Mucosa of descending colon (tissue), 3 donors: ENCODE data around the gene KANK2. TPM values are rescaled to one million over a fixed set of nuclear protein-coding genes. Genes with fewer than 3 reads are reported as not detected.

ENCODE experiments used
- ATAC-seq: fragments of 200-7000 bp; cut with Tn5 transposase; one replicate; pipeline ENCODE4 v1.9.1; 2020; ENCODE audit warnings: mild to moderate bottlenecking, moderate library complexity
- DNase-seq, 3 donors: peaks; one replicate each; pipeline ENCODE4 v3.0.0-alpha.2; 2020
- H3K36me3 ChIP-seq: fragments of 200-600 bp; one replicate; pipeline ENCODE4 v1.8.0; 2021; ENCODE audit warnings: low read depth, mild to moderate bottlenecking
- H3K4me1 ChIP-seq: fragments of 200-600 bp; one replicate; pipeline ENCODE4 v1.8.0; 2021; ENCODE audit warnings: low read depth, mild to moderate bottlenecking
- H3K4me3 ChIP-seq: fragments of 200-600 bp; one replicate; pipeline ENCODE4 v1.8.0; 2021; ENCODE audit warnings: mild to moderate bottlenecking
- H3K9me3 ChIP-seq: fragments of 200-600 bp; one replicate; pipeline ENCODE4 v1.8.0; 2021; ENCODE audit warnings: mild to moderate bottlenecking
- intact Hi-C, 2 donors: fragments of 100-400 bp; cut with DNase I in 1 of 2; cut with micrococcal nuclease in 1 of 2; formaldehyde crosslinking; loops; one replicate each; pipeline versions ENCODE4 v1.11.0 to v1.11.1; 2022; cut with DNase I, micrococcal nuclease
- total RNA-seq, 3 donors: library from RNA; stranded (reverse); fragmentation: NEBNext Ultra II Directional in 2 of 3; extraction: Animal tissue kit (Norgen Biotek cat#: 25700) in 2 of 3; gene quantifications; one replicate each; pipeline versions ENCODE4 v1.2.1 to v1.2.4, GENCODE V29; 2021 to 2023
- TF ChIP-seq, protein P1 (sequence below): fragments of 200-600 bp; IDR thresholded peaks from one replicate; pipeline ENCODE4 v1.8.0; 2022; ENCODE audit warnings: antibody characterized with exemption, mild to moderate bottlenecking
- donor health status: DM: no; HTN: no; CAD: no; lungs with moderate emphysema.
- donor health status: DM: no; HTN: no; CAD: no.
- donor health status: DM: no; HTN: yes; CAD: no.

The KANK2 gene
- total RNA-seq, 3 donors from 2014 or later, result 28.0 to 562 (median 77.5) TPM

DNA sequence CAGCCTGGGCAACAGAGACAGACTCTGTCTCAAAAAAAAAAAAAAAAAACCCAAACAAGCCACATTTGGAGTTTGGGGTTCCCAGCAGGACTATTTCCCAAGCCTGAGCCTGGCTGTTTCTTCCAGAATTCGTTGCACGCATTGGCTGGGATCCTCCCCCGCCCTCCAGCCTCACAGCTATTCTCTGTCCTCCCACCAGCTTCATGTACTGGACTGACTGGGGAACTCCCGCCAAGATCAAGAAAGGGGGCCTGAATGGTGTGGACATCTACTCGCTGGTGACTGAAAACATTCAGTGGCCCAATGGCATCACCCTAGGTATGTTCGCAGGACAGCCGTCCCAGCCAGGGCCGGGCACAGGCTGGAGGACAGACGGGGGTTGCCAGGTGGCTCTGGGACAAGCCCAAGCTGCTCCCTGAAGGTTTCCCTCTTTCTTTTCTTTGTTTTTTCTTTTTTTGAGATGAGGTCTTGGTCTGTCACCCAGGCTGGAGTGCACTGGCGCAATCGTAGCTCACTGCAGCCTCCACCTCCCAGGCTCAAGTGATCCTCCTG, 81.4 kb downstream of the KANK2 start:
- TF ChIP-seq, protein P1, sequence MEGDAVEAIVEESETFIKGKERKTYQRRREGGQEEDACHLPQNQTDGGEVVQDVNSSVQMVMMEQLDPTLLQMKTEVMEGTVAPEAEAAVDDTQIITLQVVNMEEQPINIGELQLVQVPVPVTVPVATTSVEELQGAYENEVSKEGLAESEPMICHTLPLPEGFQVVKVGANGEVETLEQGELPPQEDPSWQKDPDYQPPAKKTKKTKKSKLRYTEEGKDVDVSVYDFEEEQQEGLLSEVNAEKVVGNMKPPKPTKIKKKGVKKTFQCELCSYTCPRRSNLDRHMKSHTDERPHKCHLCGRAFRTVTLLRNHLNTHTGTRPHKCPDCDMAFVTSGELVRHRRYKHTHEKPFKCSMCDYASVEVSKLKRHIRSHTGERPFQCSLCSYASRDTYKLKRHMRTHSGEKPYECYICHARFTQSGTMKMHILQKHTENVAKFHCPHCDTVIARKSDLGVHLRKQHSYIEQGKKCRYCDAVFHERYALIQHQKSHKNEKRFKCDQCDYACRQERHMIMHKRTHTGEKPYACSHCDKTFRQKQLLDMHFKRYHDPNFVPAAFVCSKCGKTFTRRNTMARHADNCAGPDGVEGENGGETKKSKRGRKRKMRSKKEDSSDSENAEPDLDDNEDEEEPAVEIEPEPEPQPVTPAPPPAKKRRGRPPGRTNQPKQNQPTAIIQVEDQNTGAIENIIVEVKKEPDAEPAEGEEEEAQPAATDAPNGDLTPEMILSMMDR, result no peak
- Histone ChIP-seq H3K9me3 (no peaks in the 10 kb centered on the region), H3K4me3 (no peak overlapping the region), H3K36me3 (peaks cover 23% of the 10 kb centered on the region), H3K4me1 (no peaks in the 10 kb centered on the region)
- ATAC-seq (no peak), DNase-seq (no peak)
- intact Hi-C loops, result no loop called here

DNA sequence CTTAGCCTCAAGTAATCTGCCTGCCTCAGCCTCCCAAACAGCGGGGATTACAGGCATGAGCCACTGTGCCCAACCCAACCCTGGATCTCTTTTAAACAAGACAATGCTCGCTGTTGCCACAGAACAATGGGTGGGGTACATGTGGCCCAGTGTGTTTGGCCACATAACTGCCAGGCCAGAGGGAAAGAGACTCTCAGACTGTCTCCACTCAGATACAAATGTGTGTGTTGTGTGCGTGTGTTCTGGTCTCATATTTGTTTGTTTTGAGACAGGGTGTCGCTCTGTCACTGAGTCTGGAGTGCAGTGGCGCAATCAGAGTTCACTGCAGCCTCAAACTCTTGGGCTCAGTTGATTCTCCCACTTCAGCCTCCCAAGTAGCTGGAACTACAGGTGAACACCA, 82.3 kb downstream of the KANK2 start:
- TF ChIP-seq, protein P1, result no peak
- intact Hi-C loops, result no loop called here
- H3K36me3 ChIP-seq, result peaks cover 15% of the 10 kb centered on the region
- ATAC-seq (no peak), DNase-seq (no peak)
- H3K4me1 ChIP-seq, result no peaks in the 10 kb centered on the region
- no peak overlapping the region for H3K4me3 ChIP-seq
- H3K9me3 ChIP-seq, result no peaks in the 10 kb centered on the region

Other genes with a start within 250 kb of the KANK2 start
- 10 to 100 TPM; 81.5 to 86.5 (median 86.3) TPM for gene SMARCA4, start 236.5 kb downstream of the KANK2 start, total RNA-seq
- gene LDLR, start 108.1 kb downstream of the KANK2 start, total RNA-seq, result 100 to 1,000 TPM in 2 of 3 donors, 10 to 100 TPM in 1; 83.9 to 147 (median 116) TPM
- 10 to 100 TPM in 1 of 3 donors, 1 to 10 TPM in 2; 2.8 to 15.8 (median 3.8) TPM for gene SPC24, start 41.8 kb downstream of the KANK2 start, total RNA-seq
- not detected for gene ANGPTL8, start 42.1 kb upstream of the KANK2 start, total RNA-seq
- gene DOCK6, start 65.0 kb upstream of the KANK2 start, total RNA-seq, result 10 to 100 TPM; 62.4 to 94.7 (median 62.8) TPM
- gene TSPAN16, start 98.6 kb upstream of the KANK2 start, total RNA-seq, result not detected
- 10 to 100 TPM; 21.0 to 34.9 (median 33.9) TPM for gene RAB3D, start 142.1 kb upstream of the KANK2 start, total RNA-seq
- 10 to 100 TPM; 37.3 to 61.8 (median 55.7) TPM for gene TMEM205, start 148.7 kb upstream of the KANK2 start, total RNA-seq
- gene CCDC159, start 149.0 kb upstream of the KANK2 start, total RNA-seq, result 10 to 100 TPM; 27.4 to 40.5 (median 38.8) TPM
- 10 to 100 TPM in 1 of 3 donors, 1 to 10 TPM in 2; 5.1 to 32.8 (median 7.4) TPM for gene PLPPR2, start 157.9 kb upstream of the KANK2 start, total RNA-seq
- gene SWSAP1, start 177.1 kb upstream of the KANK2 start, total RNA-seq, result 1 to 10 TPM; 2.5 to 3.4 (median 3.3) TPM
- 1 to 10 TPM; 2.8 to 4.7 (median 3.6) TPM for gene EPOR, start 186.8 kb upstream of the KANK2 start, total RNA-seq
- gene RGL3, start 221.8 kb upstream of the KANK2 start, total RNA-seq, result 10 to 100 TPM; 10.7 to 15.1 (median 11.0) TPM
- under 1 TPM in 2 of 3 donors, not detected in 1; 0.14 to 0.28 TPM for gene ODAD3, start 237.6 kb upstream of the KANK2 start, total RNA-seq
- gene PRKCSH, start 238.1 kb upstream of the KANK2 start, total RNA-seq, result 100 to 1,000 TPM; 249 to 337 (median 302) TPM